ENCODE data around the gene EDDM3A. TPM values are rescaled to one million over a fixed set of nuclear protein-coding genes. Genes with fewer than 3 reads are reported as not detected.

EDDM3A gene
- total and polyA plus RNA-seq, 2 experiments from 2014 or later, result not detected

GRCh38 chr14:20726531-20726930 lies 19.2 kb upstream of the EDDM3A start:
- Histone ChIP-seq H3K4me2 (no peak overlapping the region), H2AFZ (no peak overlapping the region), H3K9me3 (ENCODE audit: low read depth) (no peaks in the 10 kb centered on the region), H3K27ac (no peak overlapping the region), H3K27me3 (no peaks in the 10 kb centered on the region), H3K9me2 (replicated peaks; ENCODE audit: insufficient read depth) (no peaks in the 10 kb centered on the region), H3K4me3 (no peak overlapping the region), H3K79me2 (no peaks in the 10 kb centered on the region), H4K20me1 (ENCODE audit: insufficient read depth, poor library complexity, severe bottlenecking) (no peaks in the 10 kb centered on the region), H3K36me3 (replicated peaks; ENCODE audit: insufficient read depth, low read depth) (no peaks in the 10 kb centered on the region), H3K4me1 (ENCODE audit: insufficient read depth) (no peaks in the 10 kb centered on the region)
- TF ChIP-seq EZH2 (IDR thresholded peaks at IDR 0.05; ENCODE audit: borderline replicate concordance), result no peak
- TF ChIP-seq EZH2phosphoT487 (IDR thresholded peaks at IDR 0.05; ENCODE audit: low read depth, severe bottlenecking, unreplicated experiment), result no peak
- TF ChIP-seq CTCF (IDR thresholded peaks at IDR 0.05; ENCODE audit: poor library complexity), result no peak
- 47% methylated on average over 1 of the region's 1 CpG for WGBS (ENCODE audit: low lambda C conversion rate, missing lambda C conversion rate)
- no peak for DNase-seq (ENCODE audit: low spot score)

GRCh38 chr14:20730891-20731290 lies 14.8 kb upstream of the EDDM3A start:
- Histone ChIP-seq H2AFZ (no peak overlapping the region), H3K27me3 (no peaks in the 10 kb centered on the region), H4K20me1 (ENCODE audit: insufficient read depth, poor library complexity, severe bottlenecking) (no peaks in the 10 kb centered on the region), H3K27ac (no peak overlapping the region), H3K4me3 (no peak overlapping the region), H3K4me2 (no peak overlapping the region), H3K9me2 (replicated peaks; ENCODE audit: insufficient read depth) (no peaks in the 10 kb centered on the region), H3K79me2 (no peaks in the 10 kb centered on the region), H3K9me3 (ENCODE audit: low read depth) (no peaks in the 10 kb centered on the region), H3K4me1 (ENCODE audit: insufficient read depth) (no peaks in the 10 kb centered on the region), H3K36me3 (replicated peaks; ENCODE audit: insufficient read depth, low read depth) (no peaks in the 10 kb centered on the region)
- no peak for TF ChIP-seq CTCF (IDR thresholded peaks at IDR 0.05; ENCODE audit: poor library complexity)
- no peak for TF ChIP-seq EZH2phosphoT487 (IDR thresholded peaks at IDR 0.05; ENCODE audit: low read depth, severe bottlenecking, unreplicated experiment)
- TF ChIP-seq EZH2 (IDR thresholded peaks at IDR 0.05; ENCODE audit: borderline replicate concordance), result no peak
- 66% methylated on average over 6 of the region's 6 CpGs for WGBS (ENCODE audit: low lambda C conversion rate, missing lambda C conversion rate)
- no peak for DNase-seq (ENCODE audit: low spot score)

- no peak overlapping the region for H3K27ac ChIP-seq
- DNase-seq (ENCODE audit: low spot score), result no peak
- no peaks in the 10 kb centered on the region for H4K20me1 ChIP-seq (ENCODE audit: insufficient read depth, poor library complexity, severe bottlenecking)
These were observed 13.2 kb upstream of the EDDM3A start for GRCh38 chr14:20732477-20732876.

More at GRCh38 chr14:20732477-20732876, 13.2 kb upstream of the EDDM3A start:
- Histone ChIP-seq H3K4me2 (no peak overlapping the region), H3K4me3 (no peak overlapping the region), H3K79me2 (no peaks in the 10 kb centered on the region), H3K9me2 (replicated peaks; ENCODE audit: insufficient read depth) (no peaks in the 10 kb centered on the region), H3K27me3 (no peaks in the 10 kb centered on the region), H3K9me3 (ENCODE audit: low read depth) (no peaks in the 10 kb centered on the region), H3K4me1 (ENCODE audit: insufficient read depth) (no peaks in the 10 kb centered on the region), H2AFZ (no peak overlapping the region), H3K36me3 (replicated peaks; ENCODE audit: insufficient read depth, low read depth) (no peaks in the 10 kb centered on the region)
- WGBS (ENCODE audit: low lambda C conversion rate, missing lambda C conversion rate), result 87% methylated on average over 5 of the region's 5 CpGs
- TF ChIP-seq EZH2 (IDR thresholded peaks at IDR 0.05; ENCODE audit: borderline replicate concordance), result no peak
- no peak for TF ChIP-seq CTCF (IDR thresholded peaks at IDR 0.05; ENCODE audit: poor library complexity)
- no peak for TF ChIP-seq EZH2phosphoT487 (IDR thresholded peaks at IDR 0.05; ENCODE audit: low read depth, severe bottlenecking, unreplicated experiment)

All from hepatocyte (in vitro differentiated cells).